Parathyroid adenoma (tissue), 2 donors: ENCODE measurements around the gene MGP.

Source experiments
- H2AFZ ChIP-seq: fragments of 300-600 bp; sonication (generic); one replicate; pipeline ENCODE4 v1.7.0; 2017; ENCODE audit warnings: antibody characterized with exemption, mild to moderate bottlenecking
- H3K27ac ChIP-seq: fragments of 300-600 bp; sonication (generic); one replicate; pipeline ENCODE4 v1.7.0; 2017
- H3K27me3 ChIP-seq: fragments of 300-600 bp; sonication (generic); one replicate; pipeline ENCODE4 v1.7.0; 2017; ENCODE audit warnings: low read length; ENCODE audit not compliant: control insufficient read depth, insufficient read depth
- H3K36me3 ChIP-seq: fragments of 300-600 bp; sonication (generic); one replicate; pipeline ENCODE4 v1.7.0; 2017; ENCODE audit warnings: low read length; ENCODE audit not compliant: control insufficient read depth, insufficient read depth
- H3K4me1 ChIP-seq: fragments of 300-600 bp; sonication (generic); one replicate; pipeline ENCODE4 v1.7.0; 2017; ENCODE audit warnings: control low read depth
- H3K4me2 ChIP-seq: fragments of 300-600 bp; sonication (generic); one replicate; pipeline ENCODE4 v1.7.0; 2017; ENCODE audit warnings: low read length
- H3K4me3 ChIP-seq: fragments of 300-600 bp; sonication (generic); one replicate; pipeline ENCODE4 v1.7.0; 2017; ENCODE audit warnings: low read depth, low read length
- H3K79me2 ChIP-seq: fragments of 300-600 bp; sonication (generic); one replicate; pipeline ENCODE4 v1.7.0; 2017; ENCODE audit warnings: control low read depth
- H3K9ac ChIP-seq: fragments of 300-600 bp; sonication (generic); one replicate; pipeline ENCODE4 v1.7.0; 2017; ENCODE audit warnings: mild to moderate bottlenecking
- H3K9me3 ChIP-seq: fragments of 300-600 bp; sonication (generic); one replicate; pipeline ENCODE4 v1.7.0; 2017; ENCODE audit warnings: low read length; ENCODE audit not compliant: control insufficient read depth
- CTCF ChIP-seq: fragments of 300-600 bp; sonication (generic); IDR thresholded peaks from one replicate; pipeline ENCODE4 v1.7.0; 2017; ENCODE audit warnings: antibody characterized with exemption, mild to moderate bottlenecking
- donor health status: primary hyperparathyroidism.

Gene MGP

GRCh38 chr12:14846876-14847580 lies 38.6 kb downstream of the MGP start:
- no peak overlapping the region for H3K9ac ChIP-seq
- no peaks in the 10 kb centered on the region for H3K36me3 ChIP-seq
- H3K4me2 ChIP-seq = no peak overlapping the region
- H3K79me2 ChIP-seq = no peaks in the 10 kb centered on the region
- no peak overlapping the region for H3K27ac ChIP-seq
- no peak for TF ChIP-seq CTCF
- H3K9me3 ChIP-seq = no peaks in the 10 kb centered on the region
- H3K27me3 ChIP-seq = no peaks in the 10 kb centered on the region
- no peak overlapping the region for H2AFZ ChIP-seq
- H3K4me3 ChIP-seq = no peak overlapping the region
- no peaks in the 10 kb centered on the region for H3K4me1 ChIP-seq

DNA sequence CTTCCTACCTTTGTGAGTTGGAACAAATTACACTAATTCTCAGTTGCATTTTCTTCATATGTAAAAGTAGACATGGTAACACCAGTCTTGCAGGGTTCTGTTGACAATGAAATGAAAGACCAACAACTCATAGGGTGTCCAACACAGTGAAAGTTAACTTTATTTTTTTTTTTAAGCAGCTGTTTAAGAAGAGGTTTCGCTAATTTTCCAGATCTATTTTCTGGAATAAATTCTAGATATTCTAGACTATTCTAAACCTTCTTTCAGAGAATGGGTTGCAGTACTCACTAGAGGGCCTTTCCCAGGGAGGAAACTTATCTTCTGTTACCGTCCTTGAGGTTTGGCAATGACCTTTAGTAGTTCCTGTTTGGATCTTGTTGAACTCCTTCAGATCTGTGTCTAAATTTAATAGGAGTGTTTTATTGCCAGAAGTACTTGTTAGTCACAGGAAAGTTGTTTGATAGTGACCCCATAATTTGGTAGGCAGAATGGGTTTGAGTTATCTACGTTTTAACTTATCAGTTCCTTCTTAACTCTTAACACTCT lies 39.5 kb downstream of the MGP start:
- TF ChIP-seq CTCF = no peak
- Histone ChIP-seq H3K4me3 (no peak overlapping the region), H3K9ac (no peak overlapping the region), H3K27me3 (no peaks in the 10 kb centered on the region), H3K4me2 (no peak overlapping the region), H3K9me3 (no peaks in the 10 kb centered on the region), H3K27ac (no peak overlapping the region), H2AFZ (peak overlapping the region; percentile 28), H3K36me3 (no peaks in the 10 kb centered on the region), H3K4me1 (no peaks in the 10 kb centered on the region), H3K79me2 (no peaks in the 10 kb centered on the region)

- Histone ChIP-seq H2AFZ (peak overlapping the region; percentile 43), H3K4me2 (no peak overlapping the region), H3K9ac (no peak overlapping the region), H3K27ac (no peak overlapping the region), H3K4me1 (no peaks in the 10 kb centered on the region), H3K9me3 (no peaks in the 10 kb centered on the region), H3K27me3 (no peaks in the 10 kb centered on the region), H3K36me3 (no peaks in the 10 kb centered on the region), H3K4me3 (no peak overlapping the region), H3K79me2 (no peaks in the 10 kb centered on the region)
- peak; percentile 75 for TF ChIP-seq CTCF
Measured at GRCh38 chr12:14845350-14845750, 40.3 kb downstream of the MGP start.

- Histone ChIP-seq H3K9ac (no peak overlapping the region), H3K4me3 (no peak overlapping the region), H3K36me3 (no peaks in the 10 kb centered on the region), H3K27ac (no peak overlapping the region), H3K27me3 (no peaks in the 10 kb centered on the region), H3K9me3 (no peaks in the 10 kb centered on the region), H3K4me1 (no peaks in the 10 kb centered on the region), H3K4me2 (no peak overlapping the region), H3K79me2 (no peaks in the 10 kb centered on the region), H2AFZ (no peak overlapping the region)
- no peak for TF ChIP-seq CTCF
Measured at GRCh38 chr12:14844401-14844800, 41.3 kb downstream of the MGP start.

- H3K9ac ChIP-seq = no peak within 1 kb of the TSS
- no peak within 1 kb of the TSS for H2AFZ ChIP-seq
- no peaks in the 10 kb centered on the region for H3K4me1 ChIP-seq
- no peak within 1 kb of the TSS for H3K4me3 ChIP-seq
- H3K27ac ChIP-seq = peak within 1 kb of the TSS; percentile 29
- H3K36me3 ChIP-seq = no peaks in the 10 kb centered on the region
- no peaks in the 10 kb centered on the region for H3K9me3 ChIP-seq
- H3K4me2 ChIP-seq = no peak within 1 kb of the TSS
- no peak for TF ChIP-seq CTCF
- H3K27me3 ChIP-seq = no peaks in the 10 kb centered on the region
- H3K79me2 ChIP-seq = no peaks in the 10 kb centered on the region
Measured at GRCh38 chr12:14843425-14843887, 42.2 kb downstream of the MGP start, which contains the start of gene ART4. TSS of gene ART4 (minus strand) at chr12:14843526. CDS start at chr12:14843113, 413 bp downstream.
